SK-N-MC (cell line): Measurements from ENCODE around the gene HOXB5.

Source experiments
- EZH2 ChIP-seq: fragments of 200-600 bp; sonication (generic); IDR thresholded peaks from one replicate; pipeline ENCODE4 v1.6.1; 2017; ENCODE audit warnings: antibody characterized with exemption
- FOXP2 ChIP-seq: optimal IDR thresholded peaks from 2 replicates; pipeline ENCODE3; 2011; ENCODE audit warnings: mild to moderate bottlenecking, moderate library complexity; ENCODE audit not compliant: insufficient read depth; ENCODE audit errors: extremely low read length, control extremely low read depth
- POLR2AphosphoS5 ChIP-seq: IDR thresholded peaks from 2 replicates; pipeline ENCODE4 v1.6.1; 2012; ENCODE audit warnings: mild to moderate bottlenecking, low read depth, low read length, borderline replicate concordance

- TF ChIP-seq POLR2AphosphoS5 (no peak), EZH2 (no peak), FOXP2 (no peak)
These were observed 20.5 kb upstream of the HOXB5 start for GRCh38 chr17:48613862-48614694.
